Measurements from ENCODE around the gene CC2D1B.

CC2D1B gene

DNA sequence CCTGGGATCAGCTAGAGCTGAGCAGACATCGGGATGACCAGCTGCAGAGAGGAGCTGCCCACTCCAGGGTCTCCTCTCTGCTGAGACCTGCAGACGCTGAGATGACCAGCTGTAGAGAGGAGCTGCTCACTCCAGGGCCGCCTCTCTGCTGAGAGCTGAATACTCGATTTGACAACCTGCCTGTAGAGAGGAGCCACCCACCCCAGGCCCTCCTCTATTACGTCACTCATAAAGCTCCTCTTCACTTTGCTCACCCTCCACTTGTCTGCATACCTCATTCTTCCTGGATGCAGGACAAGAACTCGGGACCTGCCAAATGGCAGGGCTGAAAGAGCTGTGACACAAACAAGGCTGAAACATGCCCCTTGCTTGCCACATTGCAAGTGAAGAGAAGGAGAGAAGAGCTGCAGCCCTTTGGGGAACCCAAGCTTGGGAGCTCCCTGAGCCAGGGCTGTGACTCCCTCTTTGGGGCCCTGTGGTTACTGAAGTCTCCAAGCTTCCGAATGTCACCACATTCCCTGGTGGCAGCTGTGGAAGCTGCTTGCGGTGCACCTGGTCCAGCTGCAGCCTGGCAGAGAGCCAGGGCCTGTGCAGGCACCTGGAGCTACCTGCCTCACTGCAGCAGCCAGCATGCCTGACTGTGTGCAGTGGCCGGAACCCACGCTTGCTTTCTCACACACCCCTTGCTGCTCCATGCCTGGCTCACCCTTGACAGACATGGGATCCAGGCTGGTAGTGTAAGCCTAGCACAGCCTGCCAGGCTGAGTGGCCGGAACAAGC, 59.6 kb downstream of the CC2D1B start:
- Histone ChIP-seq H3K27ac (ENCODE audit: low read depth, low read length) (no peak overlapping the region), H3K79me2 (ENCODE audit: control insufficient read depth, low read length) (no peaks in the 10 kb centered on the region), H3K36me3 (ENCODE audit: control insufficient read depth, low read length) (no peaks in the 10 kb centered on the region)

DNA sequence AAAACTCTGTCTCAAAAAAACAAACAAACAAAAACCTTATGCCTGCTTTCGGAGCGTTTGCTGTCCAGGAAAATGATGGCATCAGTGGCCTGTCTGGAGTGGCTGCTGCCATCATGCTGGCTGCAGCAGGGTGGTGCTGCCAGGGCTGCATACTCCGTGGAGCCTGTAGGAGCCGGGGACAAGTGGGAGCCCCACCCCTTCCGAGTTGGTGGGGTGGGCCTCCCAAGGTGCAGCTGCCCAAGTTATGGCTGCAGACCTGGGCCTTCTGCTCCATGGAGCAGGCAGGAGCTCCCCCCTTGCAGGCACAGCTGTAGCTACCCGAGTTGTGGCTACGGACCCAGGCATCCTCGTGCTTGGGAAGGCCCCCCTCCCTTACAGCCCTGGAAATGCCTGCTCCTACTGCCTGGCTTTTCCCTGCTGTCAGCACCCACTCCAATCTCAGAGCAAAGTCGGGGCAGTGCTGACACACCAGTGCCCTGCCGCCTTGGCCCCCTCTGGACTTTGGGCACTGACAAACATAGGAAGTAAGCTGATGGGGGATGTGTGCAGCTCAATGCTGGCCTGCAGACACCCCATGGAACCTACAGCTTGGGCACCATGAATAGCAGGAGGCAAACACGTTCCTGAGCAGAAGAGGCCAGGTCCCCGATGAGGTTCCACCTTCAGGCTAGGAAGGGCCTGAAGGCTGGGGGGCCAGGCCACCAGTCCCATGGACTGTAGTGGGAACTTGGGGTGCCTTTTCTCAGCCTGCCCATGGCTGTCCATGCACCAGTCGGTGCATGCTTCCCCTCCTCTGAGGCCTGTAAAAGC, 60.4 kb downstream of the CC2D1B start:
- no peaks in the 10 kb centered on the region for H3K27me3 ChIP-seq (ENCODE audit: control insufficient read depth, low read length)
- TF ChIP-seq EZH2phosphoT487 (IDR thresholded peaks at IDR 0.05; ENCODE audit: borderline replicate concordance, low read length) (no peak), CTCF (IDR thresholded peaks at IDR 0.05; ENCODE audit: low read depth, low read length, poor library complexity, severe bottlenecking) (no peak)
- H3K4me2 ChIP-seq (ENCODE audit: low read length) = no peak overlapping the region
- no peaks in the 10 kb centered on the region for H4K20me1 ChIP-seq (ENCODE audit: control insufficient read depth, insufficient read depth, low read depth, low read length)
- no peaks in the 10 kb centered on the region for H3K9me3 ChIP-seq (ENCODE audit: control insufficient read depth, insufficient read depth, low read length)
- H3K4me3 ChIP-seq (ENCODE audit: low read length) = no peak overlapping the region
- H3K36me3 ChIP-seq (ENCODE audit: control insufficient read depth, low read length) = no peaks in the 10 kb centered on the region
- H3K79me2 ChIP-seq (ENCODE audit: control insufficient read depth, low read length) = no peaks in the 10 kb centered on the region
- no peaks in the 10 kb centered on the region for H3K4me1 ChIP-seq (ENCODE audit: control insufficient read depth, low read length)
- no peaks in the 10 kb centered on the region for H3F3A ChIP-seq (ENCODE audit: control insufficient read depth, insufficient read depth)
- H3K27ac ChIP-seq (ENCODE audit: low read depth, low read length) = no peak overlapping the region
- no peaks in the 10 kb centered on the region for H3K9me2 ChIP-seq (replicated peaks; ENCODE audit: control insufficient read depth, low read length)

More for the DNA sequence above, 59.6 kb downstream of the CC2D1B start:
- no peaks in the 10 kb centered on the region for H4K20me1 ChIP-seq (ENCODE audit: control insufficient read depth, insufficient read depth, low read depth, low read length)
- H3K4me2 ChIP-seq (ENCODE audit: low read length) = no peak overlapping the region
- TF ChIP-seq CTCF (IDR thresholded peaks at IDR 0.05; ENCODE audit: low read depth, low read length, poor library complexity, severe bottlenecking) (no peak), EZH2phosphoT487 (IDR thresholded peaks at IDR 0.05; ENCODE audit: borderline replicate concordance, low read length) (no peak)
- no peak overlapping the region for H3K4me3 ChIP-seq (ENCODE audit: low read length)
- no peaks in the 10 kb centered on the region for H3F3A ChIP-seq (ENCODE audit: control insufficient read depth, insufficient read depth)
- no peaks in the 10 kb centered on the region for H3K9me2 ChIP-seq (replicated peaks; ENCODE audit: control insufficient read depth, low read length)
- H3K27me3 ChIP-seq (ENCODE audit: control insufficient read depth, low read length) = no peaks in the 10 kb centered on the region
- no peaks in the 10 kb centered on the region for H3K4me1 ChIP-seq (ENCODE audit: control insufficient read depth, low read length)
- no peaks in the 10 kb centered on the region for H3K9me3 ChIP-seq (ENCODE audit: control insufficient read depth, insufficient read depth, low read length)

All from DOHH2 (cell line).